Measurements from ENCODE around the gene KCNIP1.

GRCh38 chr5:170761048-170761707, 257.4 kb downstream of the KCNIP1 start:
- TF ChIP-seq POLR2AphosphoS5 (IDR thresholded peaks at IDR 0.05) (no peak), CTCF (IDR thresholded peaks at IDR 0.05) (no peak), POLR2A (IDR thresholded peaks at IDR 0.05) (no peak), EP300 (IDR thresholded peaks at IDR 0.05) (no peak)

Measured in stomach (tissue), 4 donors.